HepG2 (cell line): ENCODE measurements around the gene FAM110A. TPM values are rescaled to one million over a fixed set of nuclear protein-coding genes. Genes with fewer than 3 reads are reported as not detected.

Source experiments
- ATAC-seq: fragments of 200-7000 bp; cut with Tn5 transposase; 3 replicates; pipeline ENCODE4 v1.9.1; 2020; ENCODE audit warnings: mild to moderate bottlenecking, moderate library complexity
- BruUV-seq: library from RNA; stranded (reverse); fragments of 400-500 nt; replicated peaks from 2 replicates; lab custom pipeline; 2021; lab: Mats Ljungman, UMichigan
- CTCF ChIA-PET: fragments of 300-600 bp; formaldehyde crosslinking; extraction: SDS; loops from one replicate; lab custom pipeline; 2021; ENCODE audit warnings: low total read pairs, inconsistent platforms, low intra/inter-chr PET ratio; lab: Yijun Ruan, JAX
- POLR2A ChIA-PET: fragments of 350-600 bp; sonication (Branson Sonifier 250); formaldehyde crosslinking; loops from one replicate; lab custom pipeline; 2020; ENCODE audit warnings: antibody characterized with exemption, inconsistent platforms; lab: Yijun Ruan, JAX
- DNase-seq: peaks from one replicate; pipeline ENCODE4 v3.0.0-alpha.2; 2015; ENCODE audit warnings: low spot score
- FAIRE-seq: peaks from 3 replicates; lab custom pipeline; 2011; peaks lifted over from hg19 to GRCh38; lab: Jason Lieb, UNC
- H2AFZ ChIP-seq: one replicate; pipeline ENCODE4 v1.6.1; 2011; ENCODE audit warnings: low read length, inconsistent platforms
- H3K27ac ChIP-seq: fragments of 300-600 bp; 3 replicates; pipeline ENCODE4 v1.8.0; 2011; ENCODE audit warnings: mixed run types, mild to moderate bottlenecking, mixed read lengths, low read length, inconsistent platforms; ENCODE audit not compliant: insufficient read depth; ENCODE audit errors: extremely low read length
- H3K27me3 ChIP-seq, 2 experiments: fragments of 200-600 bp in 1 of 2; 2 replicates in 1 of 2; 3 replicates in 1 of 2; pipeline versions ENCODE4 v1.6.0 to v1.8.0; 2011; ENCODE audit warnings: low read length in 2 of 2, mild to moderate bottlenecking in 2 of 2, moderate library complexity in 2 of 2, inconsistent platforms in 1 of 2; ENCODE audit not compliant: insufficient read depth in 2 of 2, control insufficient read depth in 1 of 2
- H3K36me3 ChIP-seq, 2 experiments: fragments of 200-600 bp in 1 of 2; replicated peaks in 1 of 2; 2 replicates in 1 of 2; 3 replicates in 1 of 2; pipeline versions ENCODE4 v1.5.1 to v1.8.0; 2011; ENCODE audit warnings: low read length in 2 of 2, inconsistent platforms in 1 of 2; ENCODE audit not compliant: insufficient read depth in 2 of 2, control insufficient read depth in 1 of 2
- H3K4me1 ChIP-seq: 2 replicates; pipeline ENCODE4 v1.5.1; 2012; ENCODE audit warnings: low read length, inconsistent platforms; ENCODE audit not compliant: insufficient read depth
- H3K4me2 ChIP-seq: 2 replicates; pipeline ENCODE4 v1.6.0; 2011; ENCODE audit warnings: low read depth, low read length, inconsistent platforms
- H3K4me3 ChIP-seq, 3 experiments: fragments of 200-600 bp in 1 of 3; sonication (generic), shearing (Covaris generic) in 1 of 3; replicated peaks in 1 of 3; 2 replicates each; pipeline ENCODE4 v1.5.1; 2011 to 2016; ENCODE audit warnings: low read length in 3 of 3, inconsistent platforms in 2 of 3, low read depth in 2 of 3, mild to moderate bottlenecking in 2 of 3, control low read depth in 1 of 3, mixed read lengths in 1 of 3; ENCODE audit not compliant: insufficient read depth in 1 of 3
- H3K79me2 ChIP-seq: one replicate; pipeline ENCODE4 v1.6.1; 2011; ENCODE audit warnings: low read length, inconsistent platforms; ENCODE audit not compliant: insufficient read depth
- H3K9ac ChIP-seq: 2 replicates; pipeline ENCODE4 v1.6.0; 2011; ENCODE audit warnings: mild to moderate bottlenecking, low read depth, low read length, inconsistent platforms; ENCODE audit not compliant: insufficient read depth
- H3K9me3 ChIP-seq: 2 replicates; pipeline ENCODE4 v1.5.1; 2012; ENCODE audit warnings: mild to moderate bottlenecking, low read length
- H4K20me1 ChIP-seq: 2 replicates; pipeline ENCODE4 v1.6.0; 2011; ENCODE audit warnings: inconsistent platforms, mild to moderate bottlenecking, low read length, moderate library complexity; ENCODE audit not compliant: insufficient read depth
- ATF6 ChIP-seq: sonication (generic); formaldehyde crosslinking; conservative IDR thresholded peaks from 2 replicates; pipeline ENCODE4 v1.4.0; 2020; ENCODE audit warnings: missing genetic modification reagents
- GATAD1 ChIP-seq: IDR thresholded peaks from 2 replicates; pipeline ENCODE4 v1.6.1; 2016; ENCODE audit warnings: missing genetic modification reagents, missing compliant biosample characterization
- GPBP1L1 ChIP-seq: sonication (generic); formaldehyde crosslinking; IDR thresholded peaks from 2 replicates; pipeline ENCODE4 v1.5.0; 2020; ENCODE audit warnings: mild to moderate bottlenecking, missing genetic modification reagents
- HES4 ChIP-seq: sonication (generic); formaldehyde crosslinking; IDR thresholded peaks from 2 replicates; pipeline ENCODE4 v1.9.0; 2021; ENCODE audit warnings: mild to moderate bottlenecking, missing genetic modification reagents, borderline replicate concordance
- NKX3-1 ChIP-seq: sonication (generic); formaldehyde crosslinking; IDR thresholded peaks from 2 replicates; pipeline ENCODE4 v1.5.0; 2020; ENCODE audit warnings: missing genetic modification reagents
- NR2F6 ChIP-seq, 2 experiments: IDR thresholded peaks; 2 replicates each; pipeline ENCODE4 v1.6.1; 2016; ENCODE audit warnings: antibody characterized with exemption in 1 of 2, mild to moderate bottlenecking in 1 of 2
- PCBP1 ChIP-seq: fragments of 200-400 bp; formaldehyde crosslinking; IDR thresholded peaks from 2 replicates; pipeline ENCODE4 v1.6.1; 2017; ENCODE audit warnings: mild to moderate bottlenecking, low read depth, low read length, borderline replicate concordance
- REL ChIP-seq: sonication (generic); formaldehyde crosslinking; conservative IDR thresholded peaks from 2 replicates; pipeline ENCODE4 v1.8.0; 2022; ENCODE audit warnings: mild to moderate bottlenecking, missing genetic modification reagents, moderate library complexity
- RNF2 ChIP-seq: fragments of 450-650 bp; conservative IDR thresholded peaks from 2 replicates; pipeline ENCODE4 v1.6.1; 2016; ENCODE audit warnings: low read depth
- SMARCC2 ChIP-seq: fragments of 450-650 bp; IDR thresholded peaks from 2 replicates; pipeline ENCODE4 v1.6.1; 2017; ENCODE audit warnings: antibody characterized with exemption, mild to moderate bottlenecking
- ZNF205 ChIP-seq: IDR thresholded peaks from 2 replicates; pipeline ENCODE4 v1.6.1; 2018; ENCODE audit warnings: missing biosample characterization, missing genetic modification reagents
- ZNF547 ChIP-seq: sonication (generic); formaldehyde crosslinking; IDR thresholded peaks from 2 replicates; pipeline ENCODE4 v1.5.1; 2020; ENCODE audit warnings: mild to moderate bottlenecking, missing genetic modification reagents
- ZNF747 ChIP-seq: sonication (generic); formaldehyde crosslinking; IDR thresholded peaks from 2 replicates; pipeline ENCODE4 v1.8.1; 2023; ENCODE audit warnings: missing genetic modification reagents, mild to moderate bottlenecking, borderline replicate concordance
- ZSCAN9 ChIP-seq: IDR thresholded peaks from 2 replicates; pipeline ENCODE4 v1.6.1; 2016; ENCODE audit warnings: borderline replicate concordance
- WGBS: methylation state at CpG from one replicate; pipeline ENCODE4 v1.1.6; 2017; ENCODE audit warnings: low lambda C conversion rate; 5-methylcytosine and 5-hydroxymethylcytosine counted together
- in situ Hi-C: cut with HindIII; loops from 2 replicates; pipeline ENCODE4 v1.10.0; 2017; ENCODE audit warnings: low pct_unique_long_range_greater_than_20kb; ENCODE audit not compliant: extremely low pct_ligation_motif_present
- intact Hi-C: fragments of 100-400 bp; cut with micrococcal nuclease; formaldehyde crosslinking; loops from one replicate; pipeline ENCODE4 v1.10.0; 2022; ENCODE audit not compliant: unreplicated experiment
- polyA plus RNA-seq, 8 experiments: library from polyadenylated mRNA; depleted of rRNA in 3 of 8; stranded (reverse) in 7 of 8; unstranded in 1 of 8; fragments of >200 nt; fragmentation: Illumina TruSeq in 4 of 8; extraction: Trizol in 4 of 8; gene quantifications; 2 replicates each; pipeline versions ENCODE4 v1.2.1 to v1.2.3, GENCODE V29; 2011 to 2016; ENCODE audit warnings: low read depth in 4 of 8, missing spikeins in 1 of 8, mixed read lengths in 1 of 8; ENCODE audit not compliant: insufficient read depth in 1 of 8
- total RNA-seq, 5 experiments: library from RNA; depleted of rRNA; stranded (reverse); fragments of >200 nt; fragmentation: Illumina TruSeq; extraction: Trizol; gene quantifications; 2 replicates each; pipeline ENCODE4 v1.2.3, GENCODE V29; 2016; ENCODE audit warnings: low read depth in 1 of 5
- TF ChIP-seq, protein P1 (sequence below), 2 experiments: sonication (generic) in 1 of 2; formaldehyde crosslinking in 1 of 2; IDR thresholded peaks; 2 replicates each; pipeline versions ENCODE4 v1.4.0 to v1.6.1; 2016 to 2020; ENCODE audit warnings: borderline replicate concordance in 1 of 2, low read depth in 1 of 2, mild to moderate bottlenecking in 1 of 2, missing genetic modification reagents in 1 of 2
- TF ChIP-seq, protein P2 (sequence below): sonication (generic); formaldehyde crosslinking; IDR thresholded peaks from 2 replicates; pipeline ENCODE4 v1.5.0; 2020; ENCODE audit warnings: missing genetic modification reagents

Gene FAM110A
- total and polyA plus RNA-seq, 2 of the 13 experiments (the other 11 are each of a cell fraction or from before 2014, with no cell fraction given) = 1.9 TPM

DNA sequence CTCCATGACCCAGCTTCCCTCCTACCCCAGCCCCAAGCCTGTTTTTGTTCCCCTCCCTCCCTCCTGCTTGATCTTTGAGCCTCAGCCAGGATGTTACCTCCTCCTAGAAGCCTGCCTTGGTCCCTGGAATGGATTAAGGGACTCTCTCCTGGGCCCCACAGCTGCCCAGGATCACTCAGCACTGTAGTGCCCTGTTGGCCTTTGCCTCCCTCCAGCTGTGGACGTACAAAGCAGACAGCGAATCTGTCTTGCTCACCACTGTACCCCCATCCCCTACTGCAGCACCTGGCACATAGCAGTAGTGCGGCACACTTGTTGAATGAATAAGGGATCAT, 11.8 kb upstream of the FAM110A start:
- WGBS = 38% methylated on average over 3 of the region's 3 CpGs
- peaks cover 0 to 3% of the 10 kb centered on the region in 2 experiments; a peak in 1 of 5 replicates for H3K27me3 ChIP-seq
- BruUV-seq = no TSS peak
- intact Hi-C loops (no loop called here), in situ Hi-C loops (no loop called here)
- ChIA-PET POLR2A (no interaction called here), CTCF (interaction anchor here (10.9 kb wide), 1 partner anchor 134 kb away, joined by 185 read pairs; no protein-coding TSS in a partner anchor)
- no peak overlapping the region for H3K4me3 ChIP-seq
- no peaks in the 10 kb centered on the region for H3K9me3 ChIP-seq
- H4K20me1 ChIP-seq = no peaks in the 10 kb centered on the region
- H3K36me3 ChIP-seq = no peaks in the 10 kb centered on the region
- H3K79me2 ChIP-seq = no peaks in the 10 kb centered on the region
- H3K4me2 ChIP-seq = no peak overlapping the region
- no peak overlapping the region for H2AFZ ChIP-seq
- H3K27ac ChIP-seq = no peak overlapping the region
- DNase-seq = no peak
- H3K9ac ChIP-seq = no peak overlapping the region
- FAIRE-seq = no peak
- ATAC-seq = no peak
- H3K4me1 ChIP-seq = 0 out of 2 replicates have a peak, but pooled peaks cover 7% of the 10 kb centered on the region
- TF ChIP-seq, protein P1, sequence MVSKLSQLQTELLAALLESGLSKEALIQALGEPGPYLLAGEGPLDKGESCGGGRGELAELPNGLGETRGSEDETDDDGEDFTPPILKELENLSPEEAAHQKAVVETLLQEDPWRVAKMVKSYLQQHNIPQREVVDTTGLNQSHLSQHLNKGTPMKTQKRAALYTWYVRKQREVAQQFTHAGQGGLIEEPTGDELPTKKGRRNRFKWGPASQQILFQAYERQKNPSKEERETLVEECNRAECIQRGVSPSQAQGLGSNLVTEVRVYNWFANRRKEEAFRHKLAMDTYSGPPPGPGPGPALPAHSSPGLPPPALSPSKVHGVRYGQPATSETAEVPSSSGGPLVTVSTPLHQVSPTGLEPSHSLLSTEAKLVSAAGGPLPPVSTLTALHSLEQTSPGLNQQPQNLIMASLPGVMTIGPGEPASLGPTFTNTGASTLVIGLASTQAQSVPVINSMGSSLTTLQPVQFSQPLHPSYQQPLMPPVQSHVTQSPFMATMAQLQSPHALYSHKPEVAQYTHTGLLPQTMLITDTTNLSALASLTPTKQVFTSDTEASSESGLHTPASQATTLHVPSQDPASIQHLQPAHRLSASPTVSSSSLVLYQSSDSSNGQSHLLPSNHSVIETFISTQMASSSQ (IDR thresholded peaks at IDR 0.05; ENCODE audit: low read depth) = no peak
- TF ChIP-seq, protein P1 (CRISPR knock-in tag; IDR thresholded peaks at IDR 0.05; ENCODE audit: borderline replicate concordance) = no peak
- TF ChIP-seq GATAD1 (CRISPR knock-in tag) (no peak), HES4 (CRISPR knock-in tag) (no peak), ZNF205 (CRISPR knock-in tag) (no peak), GPBP1L1 (no peak), ATF6 (CRISPR knock-in tag) (no peak), NKX3-1 (CRISPR knock-in tag) (no peak), NR2F6 (IDR thresholded peaks at IDR 0.05) (no peak), NR2F6 (CRISPR knock-in tag; IDR thresholded peaks at IDR 0.05) (no peak), RNF2 (no peak), ZSCAN9 (CRISPR knock-in tag) (no peak), ZNF547 (no peak), SMARCC2 (no peak), REL (CRISPR knock-in tag) (no peak), PCBP1 (no peak), ZNF747 (no peak)
- TF ChIP-seq, protein P2, sequence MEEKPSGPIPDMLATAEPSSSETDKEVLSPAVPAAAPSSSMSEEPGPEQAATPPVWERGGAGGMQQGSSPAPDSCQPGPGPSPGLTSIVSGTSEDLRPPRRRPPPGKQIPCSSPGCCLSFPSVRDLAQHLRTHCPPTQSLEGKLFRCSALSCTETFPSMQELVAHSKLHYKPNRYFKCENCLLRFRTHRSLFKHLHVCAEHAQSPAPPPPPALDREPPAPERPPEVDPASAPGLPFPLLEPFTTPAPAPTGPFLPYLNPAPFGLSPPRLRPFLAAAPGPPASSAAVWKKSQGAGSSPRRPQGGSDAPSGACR = no peak
